ACC112 (cell line): ENCODE data around the gene KMT2C.

ENCODE experiments used
- H2AFZ ChIP-seq: fragments of 200-600 bp; sonication (generic); one replicate; pipeline ENCODE4 v1.6.0; 2017; ENCODE audit warnings: antibody characterized with exemption, low read length; ENCODE audit not compliant: unreplicated experiment
- H3K27ac ChIP-seq: fragments of 200-600 bp; sonication (generic); 2 replicates; pipeline ENCODE4 v1.5.1; 2014; ENCODE audit warnings: low read depth, mild to moderate bottlenecking, antibody characterized with exemption, low read length, moderate library complexity
- H3K27me3 ChIP-seq: fragments of 200-600 bp; sonication (generic); 2 replicates; pipeline ENCODE4 v1.6.1; 2014; ENCODE audit warnings: mild to moderate bottlenecking, antibody characterized with exemption, low read length, moderate library complexity, mixed read lengths; ENCODE audit not compliant: insufficient read depth
- H3K36me3 ChIP-seq: fragments of 200-600 bp; sonication (generic); 2 replicates; pipeline ENCODE4 v1.6.1; 2016; ENCODE audit warnings: mild to moderate bottlenecking, antibody characterized with exemption, low read length, moderate library complexity, mixed read lengths; ENCODE audit not compliant: insufficient read depth
- H3K4me1 ChIP-seq: fragments of 200-600 bp; sonication (generic); one replicate; pipeline ENCODE4 v1.6.1; 2016; ENCODE audit warnings: low read length, mixed read lengths; ENCODE audit not compliant: insufficient read depth, unreplicated experiment, control insufficient read depth
- H3K4me3 ChIP-seq: fragments of 200-600 bp; sonication (generic); 2 replicates; pipeline ENCODE4 v1.5.1; 2014; ENCODE audit warnings: mild to moderate bottlenecking, low read depth, low read length
- H3K79me2 ChIP-seq: fragments of 200-600 bp; sonication (generic); one replicate; pipeline ENCODE4 v1.6.0; 2016; ENCODE audit warnings: low read length; ENCODE audit not compliant: control insufficient read depth, unreplicated experiment, insufficient read depth

The KMT2C gene

DNA sequence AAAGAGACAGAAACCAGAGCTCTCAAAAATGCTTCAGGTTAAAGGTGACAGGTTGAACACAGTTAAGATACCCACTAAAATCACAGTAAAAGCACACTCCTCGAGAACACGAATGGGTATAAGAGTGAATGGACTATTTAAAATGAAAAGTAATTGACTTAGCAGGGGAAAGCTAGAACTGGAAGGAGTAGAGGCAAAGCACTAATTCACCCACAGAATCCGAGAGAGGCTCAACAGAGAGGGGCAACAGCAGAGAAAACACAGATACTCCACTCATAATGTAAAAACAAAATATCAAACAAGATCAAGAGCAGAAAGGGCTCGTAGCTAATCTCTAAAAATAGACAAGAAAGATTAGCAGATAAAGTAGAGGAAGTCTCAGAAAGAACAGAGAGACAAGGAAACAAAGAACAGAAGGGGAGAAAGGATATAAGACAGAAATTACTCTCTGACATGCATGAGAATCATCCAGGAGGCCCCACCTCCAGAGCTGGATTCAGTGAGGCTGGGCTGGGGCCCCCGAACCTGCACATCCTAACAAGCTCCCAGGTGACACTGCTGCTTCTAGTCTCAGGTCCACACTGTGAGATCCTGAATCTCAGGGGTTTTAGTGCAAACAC lies 292.7 kb downstream of the KMT2C start:
- no peak overlapping the region for H3K27ac ChIP-seq

DNA sequence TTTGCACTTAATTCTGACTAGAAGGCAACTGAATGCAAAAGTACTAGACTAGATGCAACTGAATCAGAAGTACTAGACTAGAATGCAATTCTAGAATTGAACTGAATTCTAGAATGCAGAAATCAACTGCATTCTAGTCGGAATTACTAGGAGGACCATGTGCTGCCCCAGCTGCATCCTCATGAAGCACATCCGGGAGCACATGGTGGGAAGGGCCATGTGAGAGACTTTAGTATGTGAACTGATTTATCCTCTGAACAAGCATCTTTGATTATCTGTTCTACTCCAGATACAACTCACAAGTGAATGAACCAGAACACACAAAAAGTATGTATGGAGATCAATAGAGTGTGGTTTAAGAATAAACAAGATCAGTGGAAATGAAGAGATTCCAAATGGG lies 295.2 kb downstream of the KMT2C start:
- H3K27me3 ChIP-seq: no peaks in the 10 kb centered on the region
- peaks cover 50% of the 10 kb centered on the region for H3K36me3 ChIP-seq
- no peak overlapping the region for H2AFZ ChIP-seq
- H3K79me2 ChIP-seq: no peaks in the 10 kb centered on the region
- no peak overlapping the region for H3K27ac ChIP-seq
- H3K4me1 ChIP-seq: peaks cover 8% of the 10 kb centered on the region
- no peak overlapping the region for H3K4me3 ChIP-seq

More for the DNA sequence above, 292.7 kb downstream of the KMT2C start:
- Histone ChIP-seq H2AFZ (no peak overlapping the region), H3K4me3 (no peak overlapping the region), H3K4me1 (peaks cover 19% of the 10 kb centered on the region), H3K27me3 (no peaks in the 10 kb centered on the region), H3K36me3 (peaks cover 61% of the 10 kb centered on the region), H3K79me2 (no peaks in the 10 kb centered on the region)

DNA sequence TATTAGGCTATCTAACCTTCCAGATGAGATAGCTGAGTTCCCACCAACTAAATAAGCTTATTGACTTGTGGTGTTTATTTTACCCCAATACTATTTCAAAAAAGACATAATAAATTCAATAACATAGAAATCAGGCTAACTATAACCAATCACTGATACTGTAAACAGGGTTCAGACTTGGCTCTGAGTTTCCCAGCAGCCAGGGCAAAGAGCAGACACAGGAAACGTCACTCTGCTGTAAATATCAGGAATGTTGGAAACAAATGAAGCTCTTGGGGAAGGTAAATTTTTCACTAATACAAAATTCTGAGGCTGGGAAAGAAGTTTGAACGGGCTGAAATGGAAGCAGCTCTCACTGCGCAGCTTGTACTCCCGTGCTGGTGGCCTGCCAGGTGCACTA lies 295.7 kb downstream of the KMT2C start:
- H3K27ac ChIP-seq: no peak overlapping the region
- peaks cover 46% of the 10 kb centered on the region for H3K36me3 ChIP-seq
- no peaks in the 10 kb centered on the region for H3K79me2 ChIP-seq
- H2AFZ ChIP-seq: no peak overlapping the region
- no peaks in the 10 kb centered on the region for H3K27me3 ChIP-seq
- peaks cover 3% of the 10 kb centered on the region for H3K4me1 ChIP-seq
- no peak overlapping the region for H3K4me3 ChIP-seq

DNA sequence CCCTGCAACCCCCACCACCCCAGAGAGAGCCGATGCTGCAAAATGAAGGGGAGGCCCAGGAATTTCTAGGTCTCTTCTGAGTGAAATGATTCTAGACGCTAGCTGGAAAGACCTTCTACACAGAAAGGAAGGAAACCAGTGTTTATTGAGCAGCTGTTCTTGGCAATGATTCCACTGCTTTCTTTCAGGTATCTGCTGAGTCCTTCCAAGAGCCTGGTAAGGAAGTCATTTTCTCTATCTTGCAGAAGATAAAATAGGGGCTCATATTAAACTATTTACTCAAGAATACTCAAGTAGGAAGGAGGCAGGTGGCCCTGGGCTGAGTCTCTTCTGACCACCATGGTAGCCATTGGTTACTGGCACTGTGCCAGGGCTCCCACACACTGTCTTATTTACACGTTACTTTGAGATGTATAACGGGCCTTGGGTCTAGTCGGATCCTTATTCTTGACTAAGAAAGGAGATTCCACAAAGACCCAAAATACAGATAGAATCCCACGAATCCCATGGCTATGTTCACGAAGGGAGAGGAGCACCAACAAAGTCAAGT lies 298.3 kb downstream of the KMT2C start:
- Histone ChIP-seq H3K27me3 (no peaks in the 10 kb centered on the region), H3K4me3 (no peak overlapping the region), H3K4me1 (no peaks in the 10 kb centered on the region), H3K27ac (no peak overlapping the region), H2AFZ (no peak overlapping the region), H3K79me2 (no peaks in the 10 kb centered on the region), H3K36me3 (peaks cover 21% of the 10 kb centered on the region)

DNA sequence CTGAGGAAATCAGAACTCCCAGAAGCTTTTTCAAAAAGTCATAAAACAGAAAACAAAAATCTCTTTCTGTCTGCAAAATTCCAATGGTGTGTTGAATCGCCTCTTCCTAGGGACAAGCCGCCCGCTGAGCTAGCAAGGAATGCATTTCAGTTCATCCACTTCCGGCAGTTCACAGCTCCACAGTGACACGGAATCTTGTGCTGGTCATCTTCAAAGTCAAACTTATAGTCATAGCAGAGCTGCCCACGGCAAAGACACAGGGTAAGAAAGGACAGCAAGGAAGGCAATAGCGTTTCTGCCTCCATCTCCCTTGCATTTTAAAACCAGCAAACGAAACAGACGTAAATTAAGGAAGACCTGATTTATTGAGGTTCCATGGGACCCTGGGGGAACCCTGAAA lies 299.1 kb downstream of the KMT2C start:
- Histone ChIP-seq H3K27ac (no peak overlapping the region), H3K36me3 (peaks cover 20% of the 10 kb centered on the region), H3K27me3 (no peaks in the 10 kb centered on the region)

DNA sequence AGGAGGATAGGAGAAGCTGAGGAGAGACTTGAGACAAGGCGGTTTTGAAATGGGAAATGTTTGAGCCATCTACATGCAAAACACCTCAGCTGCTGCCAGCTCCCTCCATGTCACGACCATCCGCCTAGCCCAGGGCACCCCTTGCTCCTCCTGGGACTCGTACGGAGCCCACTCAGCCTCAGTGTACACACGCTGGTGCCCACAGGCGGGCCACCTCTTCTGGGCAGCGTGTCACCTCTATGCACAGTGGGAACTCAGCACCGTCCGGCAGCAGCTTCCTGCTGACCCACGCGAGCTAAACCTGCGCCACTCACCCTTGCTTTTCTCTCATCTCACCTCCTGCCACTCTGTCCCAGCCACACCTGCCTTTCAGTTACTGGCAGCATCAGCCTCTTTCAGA lies 302.0 kb downstream of the KMT2C start:
- no peak overlapping the region for H2AFZ ChIP-seq
- H3K36me3 ChIP-seq: peaks cover 18% of the 10 kb centered on the region
- no peaks in the 10 kb centered on the region for H3K27me3 ChIP-seq
- no peaks in the 10 kb centered on the region for H3K4me1 ChIP-seq
- H3K79me2 ChIP-seq: no peaks in the 10 kb centered on the region
- no peak overlapping the region for H3K4me3 ChIP-seq
- H3K27ac ChIP-seq: no peak overlapping the region

More for the DNA sequence above, 299.1 kb downstream of the KMT2C start:
- Histone ChIP-seq H3K4me3 (no peak overlapping the region), H2AFZ (no peak overlapping the region), H3K4me1 (no peaks in the 10 kb centered on the region), H3K79me2 (no peaks in the 10 kb centered on the region)

DNA sequence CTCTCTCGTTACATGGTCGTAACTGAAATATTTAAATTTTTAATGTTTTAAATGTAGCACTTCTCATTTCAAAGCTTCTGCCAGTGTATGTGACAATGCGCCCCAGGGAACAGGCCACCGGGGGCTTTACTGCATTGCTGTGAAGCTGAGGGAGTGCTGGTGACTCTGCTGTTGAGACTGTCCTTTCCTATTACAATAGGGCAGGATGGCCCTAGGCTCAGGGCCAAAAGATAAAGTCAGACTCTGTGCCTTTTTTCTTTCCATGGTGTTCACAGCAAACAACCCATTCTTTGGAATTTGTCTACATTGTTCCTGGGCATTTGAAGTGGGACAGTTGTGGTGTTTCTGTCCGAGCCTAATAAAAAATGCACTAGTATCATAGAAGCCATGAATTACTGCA lies 303.0 kb downstream of the KMT2C start:
- Histone ChIP-seq H3K36me3 (peaks cover 22% of the 10 kb centered on the region; the same call in 1 of the 2 replicates), H2AFZ (no peak overlapping the region), H3K27ac (no peak overlapping the region)

DNA sequence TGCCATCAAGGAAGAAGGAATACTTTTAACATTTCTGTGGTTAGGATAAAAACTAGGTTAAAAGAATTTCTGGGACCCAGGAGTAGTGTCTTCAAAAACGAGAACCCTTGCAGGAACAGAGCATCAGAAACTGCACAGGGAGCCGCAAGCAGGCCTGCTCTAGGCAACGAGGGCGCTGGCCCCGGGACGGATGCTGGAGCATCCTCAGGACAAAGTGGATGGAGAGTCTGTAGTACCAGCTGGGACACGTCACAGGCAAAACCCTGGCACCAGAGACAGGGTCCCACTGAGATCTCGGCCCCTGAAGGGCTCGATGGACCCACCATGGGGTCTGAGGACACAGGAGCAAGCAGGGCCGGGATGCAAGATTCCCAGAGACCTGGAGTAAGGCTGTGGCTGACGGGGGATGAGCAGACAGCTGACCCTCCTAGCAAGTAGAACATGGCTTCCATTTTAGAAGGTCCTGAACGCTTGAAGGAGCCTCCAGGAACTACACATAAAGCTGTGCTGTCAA lies 303.8 kb downstream of the KMT2C start:
- H3K4me1 ChIP-seq: no peaks in the 10 kb centered on the region
- H3K27ac ChIP-seq: no peak overlapping the region
- no peak overlapping the region for H2AFZ ChIP-seq
- H3K36me3 ChIP-seq: peaks cover 26% of the 10 kb centered on the region; the same call in 1 of the 2 replicates
- no peak overlapping the region for H3K4me3 ChIP-seq
- H3K79me2 ChIP-seq: no peaks in the 10 kb centered on the region
- H3K27me3 ChIP-seq: no peaks in the 10 kb centered on the region

More for the DNA sequence above, 303.0 kb downstream of the KMT2C start:
- Histone ChIP-seq H3K4me3 (no peak overlapping the region), H3K4me1 (no peaks in the 10 kb centered on the region), H3K79me2 (no peaks in the 10 kb centered on the region), H3K27me3 (no peaks in the 10 kb centered on the region)

DNA sequence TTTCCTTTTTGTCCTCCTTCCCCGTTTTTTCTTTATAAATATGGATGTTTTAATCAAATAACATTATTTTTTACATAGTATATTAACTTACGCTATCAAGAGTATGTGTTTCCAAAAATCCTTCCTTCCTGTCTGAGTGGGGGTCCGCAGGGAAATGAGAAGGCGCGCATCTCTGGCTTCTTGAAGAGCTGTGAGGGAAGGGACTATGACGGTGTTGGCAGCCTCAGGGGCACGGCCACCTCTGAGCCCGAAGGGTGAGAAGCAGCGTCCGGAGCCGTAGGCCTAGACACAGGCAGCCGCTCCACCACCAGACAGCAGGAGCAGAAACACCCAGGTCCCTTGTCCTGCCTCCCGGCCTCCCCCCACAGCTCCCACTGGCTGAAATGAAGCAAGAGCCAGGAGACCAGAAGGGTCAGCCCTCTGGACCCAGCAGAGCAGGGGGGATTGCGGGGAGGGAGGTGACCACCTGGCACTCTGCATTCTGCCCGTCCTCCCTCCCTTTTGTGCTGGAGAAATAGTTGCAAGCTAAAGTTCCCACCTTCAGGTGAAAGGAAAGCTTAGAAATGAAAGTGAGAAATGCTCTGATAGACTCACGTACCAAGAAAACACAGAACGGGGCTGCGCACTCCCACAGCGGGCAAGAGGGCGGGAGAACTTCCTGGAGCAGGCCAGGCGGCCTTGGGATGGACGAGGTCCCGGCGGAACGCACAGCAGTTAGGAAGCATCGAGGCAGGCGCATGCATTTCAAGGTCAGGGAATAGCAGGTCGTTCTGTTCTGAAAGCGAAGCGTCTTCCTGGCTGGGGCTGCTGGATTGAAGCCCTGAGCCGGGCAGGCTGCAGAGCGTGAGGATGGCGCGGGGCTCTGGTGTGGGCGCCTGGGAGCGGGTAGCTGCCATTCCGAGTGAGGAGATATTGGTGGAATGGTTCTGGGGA lies 304.9 kb downstream of the KMT2C start:
- Histone ChIP-seq H3K79me2 (no peaks in the 10 kb centered on the region), H3K27ac (no peak overlapping the region), H3K4me3 (no peak overlapping the region), H2AFZ (no peak overlapping the region), H3K4me1 (no peaks in the 10 kb centered on the region), H3K36me3 (peaks cover 32% of the 10 kb centered on the region), H3K27me3 (no peaks in the 10 kb centered on the region)

DNA sequence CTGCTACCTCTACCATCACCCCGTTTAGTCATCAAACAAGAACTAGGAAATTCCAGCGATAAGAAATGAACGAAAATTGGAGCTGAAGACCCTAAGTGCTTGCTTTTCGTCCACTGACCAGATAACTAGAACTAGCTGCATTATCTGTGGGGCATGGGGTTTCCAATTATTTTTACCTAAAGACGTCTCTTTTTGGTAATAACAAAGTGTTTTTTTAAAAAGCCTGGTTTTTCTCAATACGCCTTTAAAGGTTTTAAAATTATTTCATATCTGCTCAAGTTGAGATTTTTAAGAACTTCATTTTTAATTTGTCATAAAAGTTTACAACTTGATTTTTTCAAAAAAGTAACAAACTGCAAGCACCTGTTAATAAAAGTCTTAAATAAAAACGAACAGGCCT lies 306.1 kb downstream of the KMT2C start:
- H3K4me3 ChIP-seq: no peak overlapping the region
- no peaks in the 10 kb centered on the region for H3K79me2 ChIP-seq
- H3K4me1 ChIP-seq: no peaks in the 10 kb centered on the region
- peaks cover 44% of the 10 kb centered on the region for H3K36me3 ChIP-seq
- no peaks in the 10 kb centered on the region for H3K27me3 ChIP-seq
- H2AFZ ChIP-seq: no peak overlapping the region
- H3K27ac ChIP-seq: no peak overlapping the region
